ENCODE results near the gene MDFI. TPM values are rescaled to one million over a fixed set of nuclear protein-coding genes. Genes with fewer than 3 reads are reported as not detected.
A peak's percentile ranks its signal among the peaks of the same experiment; 100 is the strongest.

The MDFI gene
- total and polyA plus RNA-seq, 7 donors, result 0.53 to 3.0 (median 0.93) TPM

DNA sequence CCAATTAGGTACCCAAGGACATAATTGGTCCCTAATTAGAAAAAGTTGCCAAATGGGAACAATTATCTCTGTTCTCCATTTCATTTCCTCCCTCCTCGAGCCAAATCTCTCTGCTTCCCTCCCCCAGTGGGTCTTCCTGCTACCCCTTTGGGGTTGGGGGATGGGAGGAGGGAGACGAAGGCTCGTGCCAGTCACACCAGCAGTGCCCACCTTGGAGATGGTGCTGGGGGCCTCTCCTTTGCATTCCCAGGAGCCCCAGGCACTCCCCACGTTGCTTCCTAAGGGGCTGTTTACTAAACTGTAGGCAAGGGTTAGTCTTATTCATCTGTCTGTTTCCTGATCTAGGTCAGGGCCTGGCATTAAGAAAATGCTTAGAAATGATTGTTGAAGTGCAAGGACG lies 33.1 kb downstream of the MDFI start:
- no peaks in the 10 kb centered on the region for H3K27me3 ChIP-seq (ENCODE audit: insufficient read depth in 3 of 3, low read length in 2 of 3)
- H3K4me3 ChIP-seq, result no peak overlapping the region
- intact Hi-C loops (cut with DNase I), result no loop called here
- H3K36me3 ChIP-seq (ENCODE audit: insufficient read depth in 1 of 2, low read depth in 1 of 2), result no peaks in the 10 kb centered on the region
- no peaks in the 10 kb centered on the region for H3K4me1 ChIP-seq
- H3K9me3 ChIP-seq, result no peaks in the 10 kb centered on the region
- 34 to 42% (median 40%) methylated on average over 5 of the region's 5 CpGs for WGBS, 3 donors
- H3K27ac ChIP-seq, result no peak overlapping the region
- ATAC-seq (no peak), DNase-seq (peak in 1 of 2 donors; percentile 19)
- TF ChIP-seq, protein P1, sequence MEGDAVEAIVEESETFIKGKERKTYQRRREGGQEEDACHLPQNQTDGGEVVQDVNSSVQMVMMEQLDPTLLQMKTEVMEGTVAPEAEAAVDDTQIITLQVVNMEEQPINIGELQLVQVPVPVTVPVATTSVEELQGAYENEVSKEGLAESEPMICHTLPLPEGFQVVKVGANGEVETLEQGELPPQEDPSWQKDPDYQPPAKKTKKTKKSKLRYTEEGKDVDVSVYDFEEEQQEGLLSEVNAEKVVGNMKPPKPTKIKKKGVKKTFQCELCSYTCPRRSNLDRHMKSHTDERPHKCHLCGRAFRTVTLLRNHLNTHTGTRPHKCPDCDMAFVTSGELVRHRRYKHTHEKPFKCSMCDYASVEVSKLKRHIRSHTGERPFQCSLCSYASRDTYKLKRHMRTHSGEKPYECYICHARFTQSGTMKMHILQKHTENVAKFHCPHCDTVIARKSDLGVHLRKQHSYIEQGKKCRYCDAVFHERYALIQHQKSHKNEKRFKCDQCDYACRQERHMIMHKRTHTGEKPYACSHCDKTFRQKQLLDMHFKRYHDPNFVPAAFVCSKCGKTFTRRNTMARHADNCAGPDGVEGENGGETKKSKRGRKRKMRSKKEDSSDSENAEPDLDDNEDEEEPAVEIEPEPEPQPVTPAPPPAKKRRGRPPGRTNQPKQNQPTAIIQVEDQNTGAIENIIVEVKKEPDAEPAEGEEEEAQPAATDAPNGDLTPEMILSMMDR (IDR thresholded peaks at IDR 0.05), result no peak

DNA sequence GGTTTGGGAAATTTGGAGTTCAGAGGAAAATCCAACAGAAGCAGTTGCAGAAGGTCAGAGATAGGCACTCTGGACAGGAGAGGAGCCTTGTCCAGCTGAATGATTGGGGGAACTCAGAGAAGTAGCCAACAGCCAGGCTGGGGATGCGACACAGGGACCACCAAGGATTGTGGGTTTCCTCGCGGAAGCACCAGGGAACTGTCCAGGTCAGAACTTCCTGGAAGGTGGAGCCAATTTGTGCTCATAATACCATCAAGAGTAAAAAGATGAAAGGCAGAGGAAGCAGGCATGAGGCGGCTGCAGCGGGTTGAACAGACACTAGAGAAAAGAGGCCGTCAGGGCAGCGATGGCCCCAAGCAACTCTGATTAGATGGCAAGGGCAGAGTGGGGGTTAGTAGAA lies 33.7 kb downstream of the MDFI start:
- intact Hi-C loops (cut with DNase I), result no loop called here
- H3K27me3 ChIP-seq (ENCODE audit: insufficient read depth in 3 of 3, low read length in 2 of 3), result no peaks in the 10 kb centered on the region
- ATAC-seq (no peak), DNase-seq (peak in 1 of 2 donors; percentile 11)
- no peaks in the 10 kb centered on the region for H3K9me3 ChIP-seq
- H3K27ac ChIP-seq, result no peak overlapping the region
- H3K4me3 ChIP-seq, result no peak overlapping the region
- TF ChIP-seq, protein P1 (IDR thresholded peaks at IDR 0.05), result no peak
- 83 to 88% (median 85%) methylated on average over 7 of the region's 7 CpGs for WGBS, 3 donors
- H3K4me1 ChIP-seq, result no peaks in the 10 kb centered on the region
- H3K36me3 ChIP-seq (ENCODE audit: insufficient read depth in 1 of 2, low read depth in 1 of 2), result no peaks in the 10 kb centered on the region

DNA sequence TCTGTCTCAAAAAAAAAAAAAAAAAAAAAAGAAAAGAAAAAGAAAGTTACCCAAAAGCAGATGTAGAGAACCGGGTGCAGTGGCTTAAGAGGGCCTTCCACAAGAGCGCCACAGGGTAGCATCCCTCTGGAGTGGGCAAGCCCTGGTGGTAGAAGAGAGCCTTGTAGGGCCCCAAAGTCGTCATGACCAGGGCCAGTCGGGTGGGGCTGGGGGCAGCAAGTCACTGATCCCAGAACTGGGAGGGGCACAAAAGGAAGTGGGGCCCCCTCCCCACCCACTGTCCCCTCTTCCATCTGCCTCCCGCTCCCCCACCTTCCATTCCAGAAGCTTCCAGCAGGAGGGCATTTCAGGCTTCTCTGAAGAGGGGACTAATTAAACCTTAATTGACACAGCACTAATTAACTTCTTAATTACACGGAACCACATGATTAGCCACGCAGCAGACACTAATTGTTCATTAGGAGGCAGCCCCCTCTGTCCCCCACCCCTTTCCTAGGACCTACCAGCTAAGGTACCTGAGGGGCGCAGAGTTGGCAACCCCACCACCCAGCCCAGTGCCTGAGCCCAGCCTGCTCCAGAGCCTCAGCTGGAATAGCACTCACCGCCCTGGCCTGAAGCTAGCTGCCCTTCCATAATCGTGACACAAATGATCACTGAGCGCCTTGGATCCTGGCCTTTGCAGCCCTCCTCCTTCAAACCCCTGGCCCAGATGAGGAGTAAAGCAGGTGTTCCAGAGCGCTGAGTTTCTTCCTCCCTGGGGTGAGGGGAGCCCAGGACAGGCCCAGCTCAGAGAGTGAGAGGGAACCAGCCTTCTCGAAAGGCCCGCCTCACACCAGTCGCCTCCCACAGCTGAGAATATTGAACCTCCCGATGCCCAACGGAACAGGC lies 34.8 kb downstream of the MDFI start:
- 82 to 85% (median 85%) methylated on average over 17 of the region's 17 CpGs for WGBS, 3 donors
- ATAC-seq (no peak), DNase-seq (peak in 1 of 2 donors; percentile 9)
- Histone ChIP-seq H3K9me3 (no peaks in the 10 kb centered on the region), H3K27me3 (ENCODE audit: insufficient read depth in 3 of 3, low read length in 2 of 3) (no peaks in the 10 kb centered on the region), H3K4me3 (no peak overlapping the region), H3K27ac (no peak overlapping the region), H3K4me1 (no peaks in the 10 kb centered on the region), H3K36me3 (ENCODE audit: insufficient read depth in 1 of 2, low read depth in 1 of 2) (no peaks in the 10 kb centered on the region)
- intact Hi-C loops (cut with DNase I), result no loop called here
- TF ChIP-seq, protein P1 (IDR thresholded peaks at IDR 0.05), result no peak

DNA sequence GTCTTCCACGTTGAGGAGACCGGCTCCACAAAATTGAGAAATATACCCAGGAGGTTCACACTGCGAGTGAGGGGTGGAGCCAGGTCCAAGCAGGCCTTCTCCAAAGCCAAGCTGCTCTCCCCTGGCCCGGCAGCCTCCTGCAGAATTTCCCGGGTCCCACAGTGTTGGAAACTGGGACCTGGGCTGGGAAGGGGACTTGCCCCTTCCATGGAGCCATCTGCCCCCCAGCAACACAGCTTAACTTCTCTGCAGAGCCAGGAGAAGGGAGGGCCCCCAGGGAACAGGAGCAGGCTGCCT lies 35.4 kb downstream of the MDFI start:
- Histone ChIP-seq H3K4me1 (no peaks in the 10 kb centered on the region), H3K27ac (no peak overlapping the region), H3K36me3 (ENCODE audit: insufficient read depth in 1 of 2, low read depth in 1 of 2) (no peaks in the 10 kb centered on the region), H3K4me3 (no peak overlapping the region), H3K9me3 (no peaks in the 10 kb centered on the region), H3K27me3 (ENCODE audit: insufficient read depth in 3 of 3, low read length in 2 of 3) (peaks cover 0 to under 1% (median 0%) of the 10 kb centered on the region in 3 donors)
- intact Hi-C loops (cut with DNase I), result no loop called here
- TF ChIP-seq, protein P1 (IDR thresholded peaks at IDR 0.05), result no peak
- 58 to 67% (median 66%) methylated on average over 5 of the region's 5 CpGs for WGBS, 3 donors
- ATAC-seq (no peak), DNase-seq (no peak)
